ENCODE measurements around the gene RBM25. TPM values are rescaled to one million over a fixed set of nuclear protein-coding genes. Genes with fewer than 3 reads are reported as not detected.
"Not testable (repeated sequence)": the region's sequence is repeated elsewhere in the genome, so short reads cannot be mapped to it uniquely, and the experiment has no call there.

Gene RBM25
- total RNA-seq (100 to 1,000 TPM; 111 to 168 (median 146) TPM), polyA plus RNA-seq (10 to 100 TPM; 43.0 to 76.6 TPM), total RNA-seq (321 reads per million, percentile 96 among the genes with 10 or more reads in this experiment)

- Mint-ChIP-seq H3K36me3 (peaks cover 0 to 11% (median 3%) of the 10 kb centered on the region in 5 donors), H3K4me1 (peaks cover 19 to 45% (median 30%) of the 10 kb centered on the region in 7 donors), H3K27ac (no peak within 1 kb of the TSS), H3K9me3 (no peaks in the 10 kb centered on the region), H3K4me3 (no peak within 1 kb of the TSS), H3K27me3 (no peaks in the 10 kb centered on the region)
- ChIA-PET CTCF (interaction anchor here (0.6 to 1.7 kb wide), 3 partner anchors 31 to 774 kb away, joined by 3 read pairs; partner anchors contain the start of gene ZFYVE1), POLR2A (interaction anchor here (0.5 to 3.6 kb wide), 23 partner anchors 10 to 1435 kb away, joined by 3 to 55 read pairs (median 5); partner anchors contain the start of genes ACOT2, ISCA2, NPC2 and NUMB)
- H3K4me3 ChIP-seq (ENCODE audit: low read length): peak within 1 kb of the TSS; percentile 77
- H3K27me3 ChIP-seq (ENCODE audit: control insufficient read depth in 2 of 2, insufficient read depth in 2 of 2, low read length in 2 of 2): no peaks in the 10 kb centered on the region
- H3K9me3 ChIP-seq (ENCODE audit: control insufficient read depth in 2 of 3, low read length in 3 of 3): no peaks in the 10 kb centered on the region
- peaks cover 0 to 9% (median 0%) of the 10 kb centered on the region in 3 experiments for H3K36me3 ChIP-seq (ENCODE audit: control insufficient read depth in 2 of 3, insufficient read depth in 3 of 3, low read length in 3 of 3)
- DNase-seq: peak; percentile 85 to 98 (median 96)
- peak; percentile 99 for ATAC-seq
- H3K4me1 ChIP-seq (ENCODE audit: control insufficient read depth in 2 of 2, insufficient read depth in 2 of 2, low read length in 2 of 2): peaks cover 30 to 36% of the 10 kb centered on the region in 2 donors
- H3K27ac ChIP-seq (ENCODE audit: low read depth, low read length): peak within 1 kb of the TSS; percentile 92
- intact Hi-C loops (cut with micrococcal nuclease): loop anchor here (1.0 to 10.0 kb wide), 17 partner anchors 31 to 1738 kb away; partner anchors contain the start of genes ABCD4 (in 2 of the 2), DPF3 (in 2 of the 2), NUMB (in 2 of the 2) and PSEN1 (in 2 of the 2)
Observed at GRCh38 chr14:73058224-73058921, at the start of gene RBM25. TSS of gene RBM25 (plus strand) at chr14:73058534. CDS start at chr14:73071642, 13,108 bp downstream.

- H3K27me3 ChIP-seq (ENCODE audit: control insufficient read depth in 2 of 2, insufficient read depth in 2 of 2, low read length in 2 of 2); H3K4me3 Mint-ChIP-seq; POLR2A ChIA-PET; ATAC-seq; CTCF ChIA-PET; H3K9me3 ChIP-seq (ENCODE audit: control insufficient read depth in 2 of 3, low read length in 3 of 3); H3K27ac Mint-ChIP-seq; H3K27ac ChIP-seq (ENCODE audit: low read depth, low read length); H3K27me3 Mint-ChIP-seq; intact Hi-C loops (cut with micrococcal nuclease); H3K4me3 ChIP-seq (ENCODE audit: low read length); DNase-seq; H3K9me3 Mint-ChIP-seq; H3K4me1 ChIP-seq (ENCODE audit: control insufficient read depth in 2 of 2, insufficient read depth in 2 of 2, low read length in 2 of 2): not testable (repeated sequence)
- peaks cover 0 to 24% (median 0%) of the 10 kb centered on the region in 3 experiments for H3K36me3 ChIP-seq (ENCODE audit: control insufficient read depth in 2 of 3, insufficient read depth in 3 of 3, low read length in 3 of 3)
- peaks cover 5 to 41% (median 24%) of the 10 kb centered on the region in 7 donors for H3K4me1 Mint-ChIP-seq
- peaks cover 6 to 68% (median 46%) of the 10 kb centered on the region in 5 donors for H3K36me3 Mint-ChIP-seq
Observed at GRCh38 chr14:73011189-73011588, 47.1 kb upstream of the RBM25 start.

GRCh38 chr14:73014105-73014504 lies 44.2 kb upstream of the RBM25 start:
- no peak for DNase-seq
- no peak overlapping the region for H3K27ac ChIP-seq (ENCODE audit: low read depth, low read length)
- H3K9me3 ChIP-seq (ENCODE audit: control insufficient read depth in 2 of 3, low read length in 3 of 3): no peaks in the 10 kb centered on the region
- H3K4me1 Mint-ChIP-seq: peaks cover 13 to 59% (median 42%) of the 10 kb centered on the region in 7 donors
- no peaks in the 10 kb centered on the region for H3K4me1 ChIP-seq (ENCODE audit: control insufficient read depth in 2 of 2, insufficient read depth in 2 of 2, low read length in 2 of 2)
- no peak overlapping the region for H3K4me3 ChIP-seq (ENCODE audit: low read length)
- CTCF ChIA-PET: no interaction called here
- peaks cover 7 to 69% (median 48%) of the 10 kb centered on the region in 5 donors for H3K36me3 Mint-ChIP-seq
- H3K27ac Mint-ChIP-seq: peak overlapping the region in 1 of 9 donors; percentile 21
- no peak for ATAC-seq
- H3K9me3 Mint-ChIP-seq: no peaks in the 10 kb centered on the region
- peaks cover 0 to 16% (median 0%) of the 10 kb centered on the region in 3 experiments for H3K36me3 ChIP-seq (ENCODE audit: control insufficient read depth in 2 of 3, insufficient read depth in 3 of 3, low read length in 3 of 3)
- no peaks in the 10 kb centered on the region for H3K27me3 ChIP-seq (ENCODE audit: control insufficient read depth in 2 of 2, insufficient read depth in 2 of 2, low read length in 2 of 2)
- H3K4me3 Mint-ChIP-seq: peak overlapping the region in 1 of 10 donors; percentile 12
- POLR2A ChIA-PET: interaction anchor here (0.9 kb wide), 1 partner anchor 9 kb away, joined by 3 read pairs; no protein-coding TSS in a partner anchor
- intact Hi-C loops (cut with micrococcal nuclease): no loop called here
- H3K27me3 Mint-ChIP-seq: no peaks in the 10 kb centered on the region

GRCh38 chr14:73015552-73015951 lies 42.8 kb upstream of the RBM25 start:
- ATAC-seq; H3K4me3 ChIP-seq (ENCODE audit: low read length); H3K4me1 ChIP-seq (ENCODE audit: control insufficient read depth in 2 of 2, insufficient read depth in 2 of 2, low read length in 2 of 2); H3K9me3 ChIP-seq (ENCODE audit: control insufficient read depth in 2 of 3, low read length in 3 of 3); H3K27me3 ChIP-seq (ENCODE audit: control insufficient read depth in 2 of 2, insufficient read depth in 2 of 2, low read length in 2 of 2); DNase-seq; CTCF ChIA-PET; H3K27ac ChIP-seq (ENCODE audit: low read depth, low read length); intact Hi-C loops (cut with micrococcal nuclease); H3K9me3 Mint-ChIP-seq; H3K27me3 Mint-ChIP-seq: not testable (repeated sequence)
- Mint-ChIP-seq H3K27ac (peak overlapping the region in 1 of 9 donors; percentile 43), H3K4me1 (peaks cover 13 to 61% (median 42%) of the 10 kb centered on the region in 7 donors), H3K4me3 (peak overlapping the region in 1 of 10 donors; percentile 22), H3K36me3 (peaks cover 7 to 67% (median 43%) of the 10 kb centered on the region in 5 donors)
- peaks cover 0 to 12% (median 0%) of the 10 kb centered on the region in 3 experiments for H3K36me3 ChIP-seq (ENCODE audit: control insufficient read depth in 2 of 3, insufficient read depth in 3 of 3, low read length in 3 of 3)
- POLR2A ChIA-PET: interaction anchor here (0.6 kb wide), 1 partner anchor 47 kb away, joined by 4 read pairs; no protein-coding TSS in a partner anchor

GRCh38 chr14:73016011-73016410 lies 42.3 kb upstream of the RBM25 start:
- ATAC-seq; H3K27me3 Mint-ChIP-seq; H3K4me1 ChIP-seq (ENCODE audit: control insufficient read depth in 2 of 2, insufficient read depth in 2 of 2, low read length in 2 of 2); H3K9me3 ChIP-seq (ENCODE audit: control insufficient read depth in 2 of 3, low read length in 3 of 3); CTCF ChIA-PET; intact Hi-C loops (cut with micrococcal nuclease); H3K27ac Mint-ChIP-seq; H3K27ac ChIP-seq (ENCODE audit: low read depth, low read length); H3K27me3 ChIP-seq (ENCODE audit: control insufficient read depth in 2 of 2, insufficient read depth in 2 of 2, low read length in 2 of 2); DNase-seq; H3K9me3 Mint-ChIP-seq; H3K4me3 ChIP-seq (ENCODE audit: low read length): not testable (repeated sequence)
- H3K4me1 Mint-ChIP-seq: peaks cover 13 to 61% (median 42%) of the 10 kb centered on the region in 7 donors
- H3K4me3 Mint-ChIP-seq: peak overlapping the region in 1 of 10 donors; percentile 22
- POLR2A ChIA-PET: interaction anchor here (0.6 kb wide), 1 partner anchor 46 kb away, joined by 4 read pairs; no protein-coding TSS in a partner anchor
- H3K36me3 Mint-ChIP-seq: peaks cover 7 to 67% (median 43%) of the 10 kb centered on the region in 5 donors
- H3K36me3 ChIP-seq (ENCODE audit: control insufficient read depth in 2 of 3, insufficient read depth in 3 of 3, low read length in 3 of 3): peaks cover 0 to 12% (median 0%) of the 10 kb centered on the region in 3 experiments

GRCh38 chr14:73022051-73022450 lies 36.3 kb upstream of the RBM25 start:
- no peaks in the 10 kb centered on the region for H3K27me3 Mint-ChIP-seq
- H3K36me3 Mint-ChIP-seq: peaks cover 16 to 49% (median 32%) of the 10 kb centered on the region in 5 donors
- no peak overlapping the region for H3K27ac Mint-ChIP-seq
- H3K4me3 Mint-ChIP-seq: peak overlapping the region in 7 of 10 donors; percentile 7 to 54 (median 39)
- Histone ChIP-seq H3K4me1 (ENCODE audit: control insufficient read depth in 2 of 2, insufficient read depth in 2 of 2, low read length in 2 of 2) (peaks cover 10 to 11% of the 10 kb centered on the region in 2 donors), H3K27me3 (ENCODE audit: control insufficient read depth in 2 of 2, insufficient read depth in 2 of 2, low read length in 2 of 2) (no peaks in the 10 kb centered on the region), H3K27ac (ENCODE audit: low read depth, low read length) (no peak overlapping the region), H3K36me3 (ENCODE audit: control insufficient read depth in 2 of 3, insufficient read depth in 3 of 3, low read length in 3 of 3) (peaks cover 0 to 27% (median 0%) of the 10 kb centered on the region in 3 experiments), H3K4me3 (ENCODE audit: low read length) (no peak overlapping the region), H3K9me3 (ENCODE audit: control insufficient read depth in 2 of 3, low read length in 3 of 3) (no peaks in the 10 kb centered on the region)
- no peak for ATAC-seq
- peaks cover 44 to 74% (median 59%) of the 10 kb centered on the region in 7 donors for H3K4me1 Mint-ChIP-seq
- no peak for DNase-seq
- ChIA-PET CTCF (interaction anchor here (0.7 kb wide), 1 partner anchor 707 kb away, joined by 3 read pairs; no protein-coding TSS in a partner anchor), POLR2A (interaction anchor here (0.6 kb wide), 1 partner anchor 82 kb away, joined by 4 read pairs; no protein-coding TSS in a partner anchor)
- intact Hi-C loops (cut with micrococcal nuclease): no loop called here
- peaks cover 0 to 2% (median 0%) of the 10 kb centered on the region in 11 donors for H3K9me3 Mint-ChIP-seq

Data from naive thymus-derived CD4-positive, alpha-beta T cell (primary cell).